Nephron (organoid): Measurements from ENCODE around the gene GSG1L.

Experiments
- H3K27ac Mint-ChIP-seq, 3 experiments: 2 replicates each; pipeline ENCODE4 v1.8.0; 2020; ENCODE audit warnings: mixed read lengths in 3 of 3, mild to moderate bottlenecking in 2 of 3, moderate library complexity in 1 of 3
- H3K27me3 Mint-ChIP-seq: 2 replicates; pipeline ENCODE4 v1.8.0; 2021; ENCODE audit warnings: low read depth, mild to moderate bottlenecking, moderate library complexity, mixed read lengths
- H3K36me3 Mint-ChIP-seq: 2 replicates; pipeline ENCODE4 v1.8.0; 2020; ENCODE audit warnings: low read depth, mixed read lengths
- H3K4me1 Mint-ChIP-seq: 2 replicates; pipeline ENCODE4 v1.8.0; 2020; ENCODE audit warnings: mixed read lengths
- H3K4me3 Mint-ChIP-seq, 3 experiments: 2 replicates each; pipeline ENCODE4 v1.8.0; 2020; ENCODE audit warnings: mild to moderate bottlenecking in 3 of 3, mixed read lengths in 3 of 3, moderate library complexity in 2 of 3
- H3K9me3 Mint-ChIP-seq: 2 replicates; pipeline ENCODE4 v1.8.0; 2020; ENCODE audit warnings: mixed read lengths
- TF ChIP-seq, protein P1 (sequence below), 3 experiments: fragments of 200-600 bp; sonication (generic); IDR thresholded peaks; one replicate each; pipeline ENCODE4 v1.5.0; 2021; ENCODE audit warnings: antibody characterized with exemption in 3 of 3; ENCODE audit not compliant: unreplicated experiment in 3 of 3

Gene GSG1L

DNA sequence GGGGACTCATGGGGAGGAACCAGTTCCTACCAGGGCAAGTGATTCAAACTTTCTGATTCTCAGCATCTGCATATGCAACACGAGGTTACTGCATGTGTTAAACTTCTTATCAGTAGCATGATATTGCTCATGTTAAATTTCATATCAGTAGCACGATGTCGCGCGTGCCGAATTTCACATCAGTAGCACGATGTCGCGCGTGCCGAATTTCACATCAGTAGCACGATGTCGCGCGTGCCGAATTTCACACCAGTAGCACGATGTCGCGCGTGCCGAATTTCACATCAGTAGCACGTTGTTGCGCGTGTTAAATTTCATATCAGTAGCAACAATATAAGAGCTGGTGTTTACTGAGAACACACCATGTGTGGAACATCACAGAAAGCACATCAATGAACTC lies 221.6 kb downstream of the GSG1L start:
- Mint-ChIP-seq H3K4me1 (peaks cover 18% of the 10 kb centered on the region), H3K27me3 (peaks cover 8% of the 10 kb centered on the region), H3K36me3 (no peaks in the 10 kb centered on the region), H3K27ac (no peak overlapping the region), H3K9me3 (peaks cover under 1% of the 10 kb centered on the region), H3K4me3 (no peak overlapping the region)
- TF ChIP-seq, protein P1, sequence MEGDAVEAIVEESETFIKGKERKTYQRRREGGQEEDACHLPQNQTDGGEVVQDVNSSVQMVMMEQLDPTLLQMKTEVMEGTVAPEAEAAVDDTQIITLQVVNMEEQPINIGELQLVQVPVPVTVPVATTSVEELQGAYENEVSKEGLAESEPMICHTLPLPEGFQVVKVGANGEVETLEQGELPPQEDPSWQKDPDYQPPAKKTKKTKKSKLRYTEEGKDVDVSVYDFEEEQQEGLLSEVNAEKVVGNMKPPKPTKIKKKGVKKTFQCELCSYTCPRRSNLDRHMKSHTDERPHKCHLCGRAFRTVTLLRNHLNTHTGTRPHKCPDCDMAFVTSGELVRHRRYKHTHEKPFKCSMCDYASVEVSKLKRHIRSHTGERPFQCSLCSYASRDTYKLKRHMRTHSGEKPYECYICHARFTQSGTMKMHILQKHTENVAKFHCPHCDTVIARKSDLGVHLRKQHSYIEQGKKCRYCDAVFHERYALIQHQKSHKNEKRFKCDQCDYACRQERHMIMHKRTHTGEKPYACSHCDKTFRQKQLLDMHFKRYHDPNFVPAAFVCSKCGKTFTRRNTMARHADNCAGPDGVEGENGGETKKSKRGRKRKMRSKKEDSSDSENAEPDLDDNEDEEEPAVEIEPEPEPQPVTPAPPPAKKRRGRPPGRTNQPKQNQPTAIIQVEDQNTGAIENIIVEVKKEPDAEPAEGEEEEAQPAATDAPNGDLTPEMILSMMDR (IDR thresholded peaks at IDR 0.05; ENCODE audit: unreplicated experiment in 3 of 3), result no peak

DNA sequence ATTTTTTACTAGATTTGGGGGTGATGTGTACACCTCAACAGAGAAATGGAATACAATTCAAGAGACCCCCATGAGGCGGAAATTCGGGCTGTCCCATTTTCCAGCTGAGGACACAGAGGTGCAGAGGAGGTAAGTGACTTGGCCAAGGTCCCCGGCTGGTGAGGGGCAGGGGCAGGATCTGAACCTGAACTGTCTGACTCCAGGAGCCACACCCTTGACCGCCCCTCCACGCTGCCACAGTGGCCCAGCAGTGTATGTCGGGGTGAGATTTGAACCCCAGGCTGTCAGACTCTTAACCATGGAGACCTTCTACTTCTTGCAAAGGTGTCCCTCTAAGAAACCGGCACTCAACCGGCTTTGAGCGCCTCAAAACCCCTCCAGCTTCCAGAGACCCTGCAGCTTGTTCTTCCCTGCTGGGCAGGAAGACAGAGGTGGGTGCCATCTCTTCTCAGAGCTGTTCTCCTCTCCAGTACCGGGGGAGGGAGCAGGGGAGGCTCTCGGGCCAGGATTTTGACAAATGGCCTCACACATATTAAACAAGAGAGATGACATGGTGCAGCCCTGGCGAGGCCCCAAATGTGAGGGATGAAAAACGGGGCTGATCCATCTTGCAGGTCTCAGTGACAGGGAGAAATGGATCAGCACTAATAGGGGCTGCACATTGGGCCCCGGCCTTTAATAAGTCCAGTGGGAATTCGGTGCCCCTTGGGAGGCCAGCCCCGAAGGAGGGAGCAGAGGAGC lies 222.3 kb downstream of the GSG1L start:
- Mint-ChIP-seq H3K9me3 (peaks cover 7% of the 10 kb centered on the region), H3K4me1 (peaks cover 17% of the 10 kb centered on the region), H3K36me3 (no peaks in the 10 kb centered on the region), H3K4me3 (no peak overlapping the region), H3K27me3 (peaks cover 8% of the 10 kb centered on the region), H3K27ac (no peak overlapping the region)
- TF ChIP-seq, protein P1 (IDR thresholded peaks at IDR 0.05; ENCODE audit: unreplicated experiment in 3 of 3), result no peak

DNA sequence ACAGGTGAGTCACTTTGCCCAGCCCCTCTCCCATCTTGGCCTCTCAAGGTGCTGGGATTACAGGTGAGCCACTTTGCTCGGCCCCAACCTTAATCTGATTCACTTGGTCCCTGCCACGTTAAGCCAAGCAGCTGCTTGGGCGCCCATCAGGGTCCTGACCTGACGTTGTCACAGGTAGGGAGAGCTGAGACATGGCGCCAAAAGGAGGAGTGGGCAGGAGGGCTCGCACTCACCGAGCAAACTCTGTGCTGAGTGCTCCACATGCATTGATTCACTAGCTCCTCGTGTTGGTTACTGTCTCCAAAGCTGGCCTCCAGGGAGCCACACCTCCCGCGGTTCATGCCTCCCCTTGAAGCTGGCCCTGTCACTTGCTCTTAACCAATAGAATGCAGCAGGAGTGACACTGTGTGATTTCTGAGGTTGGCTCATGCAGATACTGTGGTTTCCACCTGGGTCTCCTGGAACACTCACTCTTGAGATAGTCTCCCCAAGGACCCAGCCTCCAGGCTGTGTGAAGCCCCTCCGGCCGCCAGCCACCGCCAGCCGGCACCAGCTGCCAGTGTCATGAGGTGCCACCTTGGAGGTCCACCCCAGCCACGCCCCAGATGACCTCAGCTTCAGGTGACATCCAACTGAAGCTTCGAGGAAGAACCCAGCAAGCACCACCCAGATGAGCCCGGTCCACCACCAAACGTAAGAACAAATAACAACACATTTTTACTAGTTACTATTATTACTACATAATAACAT lies 223.0 kb downstream of the GSG1L start:
- peaks cover 8% of the 10 kb centered on the region for H3K27me3 Mint-ChIP-seq
- no peak overlapping the region for H3K4me3 Mint-ChIP-seq
- peaks cover 17% of the 10 kb centered on the region for H3K4me1 Mint-ChIP-seq
- no peaks in the 10 kb centered on the region for H3K36me3 Mint-ChIP-seq
- TF ChIP-seq, protein P1 (IDR thresholded peaks at IDR 0.05; ENCODE audit: unreplicated experiment in 3 of 3), result no peak
- H3K27ac Mint-ChIP-seq, result no peak overlapping the region
- H3K9me3 Mint-ChIP-seq, result peaks cover 7% of the 10 kb centered on the region

DNA sequence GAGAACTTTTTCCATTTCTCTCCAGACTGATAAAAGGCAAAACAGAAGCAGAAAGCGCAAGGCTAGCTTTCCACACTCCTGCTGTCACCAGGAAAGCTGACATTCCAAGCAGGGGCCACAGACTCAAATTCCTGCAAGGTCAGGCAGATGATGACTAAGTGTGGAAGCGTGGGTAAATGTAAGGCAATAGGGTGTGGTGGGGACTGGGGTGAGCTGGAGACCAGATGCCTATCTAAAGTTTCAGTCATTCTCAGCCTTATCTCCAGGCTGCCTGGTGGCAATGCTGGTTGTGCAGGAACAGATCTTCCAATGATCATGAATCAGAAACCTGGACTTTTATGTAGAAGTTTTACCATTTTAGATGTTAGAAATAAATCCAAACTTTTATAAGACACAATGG lies 224.1 kb downstream of the GSG1L start:
- Mint-ChIP-seq H3K27me3 (peaks cover 8% of the 10 kb centered on the region), H3K4me1 (peaks cover 11% of the 10 kb centered on the region), H3K9me3 (peaks cover 11% of the 10 kb centered on the region), H3K36me3 (no peaks in the 10 kb centered on the region), H3K27ac (no peak overlapping the region), H3K4me3 (no peak overlapping the region)
- TF ChIP-seq, protein P1 (IDR thresholded peaks at IDR 0.05; ENCODE audit: unreplicated experiment in 3 of 3), result no peak

DNA sequence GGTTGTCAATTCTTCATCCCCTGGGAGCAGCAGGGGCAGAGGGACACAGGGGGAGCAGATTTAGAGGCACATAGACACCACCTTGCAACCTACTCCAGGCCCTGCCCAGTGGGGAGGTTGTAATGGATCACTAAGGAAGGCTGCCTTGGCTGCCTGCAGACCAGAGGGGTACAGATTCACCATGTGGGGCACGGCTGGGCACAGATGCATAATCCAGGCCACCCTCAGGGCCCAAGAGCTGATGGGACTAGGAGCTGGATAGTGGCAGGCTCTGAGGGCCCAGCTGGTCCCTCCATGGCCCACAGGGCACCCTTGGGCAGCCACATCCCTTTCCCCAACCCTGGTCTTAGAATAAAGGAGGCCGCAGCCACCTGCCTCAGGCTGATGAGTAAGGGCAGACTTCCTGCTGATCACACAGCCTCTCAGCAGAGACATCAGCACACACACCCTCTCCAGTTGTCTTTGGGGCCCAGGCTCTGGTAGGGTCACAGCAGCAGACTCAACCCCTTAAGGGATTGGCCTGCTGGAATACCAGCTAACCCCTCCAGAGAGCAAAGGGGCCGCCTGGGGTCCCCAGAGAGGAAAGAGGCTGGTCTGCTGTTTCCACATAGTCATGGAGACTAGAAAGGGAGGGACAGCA lies 224.9 kb downstream of the GSG1L start:
- Mint-ChIP-seq H3K4me3 (no peak overlapping the region), H3K9me3 (peaks cover 11% of the 10 kb centered on the region), H3K4me1 (peaks cover 6% of the 10 kb centered on the region), H3K36me3 (no peaks in the 10 kb centered on the region), H3K27ac (no peak overlapping the region), H3K27me3 (peaks cover 4% of the 10 kb centered on the region)
- TF ChIP-seq, protein P1 (IDR thresholded peaks at IDR 0.05; ENCODE audit: unreplicated experiment in 3 of 3), result no peak
